ENCODE results near the gene TDRD1. TPM values are rescaled to one million over a fixed set of nuclear protein-coding genes. Genes with fewer than 3 reads are reported as not detected.

The TDRD1 gene
- total and polyA plus RNA-seq, 2 donors = 0.07 to 0.52 TPM

DNA sequence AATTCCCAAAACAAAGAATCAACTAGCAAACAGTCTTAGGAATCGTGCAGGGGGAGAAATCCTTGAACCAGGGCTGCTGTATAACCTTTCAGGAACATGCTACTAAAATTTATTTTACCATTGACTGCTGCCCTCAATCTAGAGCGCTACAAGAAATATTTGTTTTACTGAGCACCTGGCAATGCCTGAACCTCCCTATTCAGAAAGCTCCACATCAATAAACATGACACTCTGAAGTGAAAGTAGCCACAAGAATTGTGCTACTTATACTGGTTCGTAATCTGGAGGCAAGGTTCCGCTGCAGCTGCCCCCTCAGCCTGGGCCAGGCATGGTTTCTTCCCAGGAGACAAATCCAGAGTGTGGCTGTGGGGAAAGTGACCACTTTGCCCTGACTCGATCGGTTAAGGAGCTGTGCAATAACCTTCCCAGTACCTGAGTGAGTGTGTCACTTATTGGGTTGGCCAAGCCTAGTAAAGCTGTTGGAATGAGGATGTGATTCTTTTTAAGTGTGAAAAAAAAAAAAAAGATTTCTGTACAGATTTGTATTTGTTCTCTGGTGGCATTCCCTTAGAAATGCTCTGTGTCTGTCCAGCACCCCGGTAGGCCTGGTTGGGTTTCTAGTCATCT lies 67.6 kb downstream of the TDRD1 start:
- 88% methylated on average over 7 of the region's 7 CpGs for WGBS
- Histone ChIP-seq H3K4me1 (ENCODE audit: control insufficient read depth in 2 of 2, insufficient read depth in 2 of 2, low read length in 2 of 2) (peaks cover 0 to 8% of the 10 kb centered on the region in 2 donors), H3K9me3 (ENCODE audit: control insufficient read depth in 2 of 2, insufficient read depth in 1 of 2, low read length in 1 of 2) (no peaks in the 10 kb centered on the region), H3K4me3 (ENCODE audit: low read length in 2 of 2) (no peak overlapping the region), H3K36me3 (ENCODE audit: control insufficient read depth in 2 of 2, insufficient read depth in 2 of 2, low read length in 1 of 2) (no peaks in the 10 kb centered on the region), H3K27ac (ENCODE audit: low read depth in 1 of 2, low read length in 1 of 2) (no peak overlapping the region), H3K27me3 (ENCODE audit: control insufficient read depth in 2 of 2, insufficient read depth in 1 of 2, low read length in 1 of 2) (peaks cover 3 to 25% of the 10 kb centered on the region in 2 donors)
- no peak for DNase-seq (ENCODE audit: low read depth in 6 of 9, low spot score in 9 of 9)

DNA sequence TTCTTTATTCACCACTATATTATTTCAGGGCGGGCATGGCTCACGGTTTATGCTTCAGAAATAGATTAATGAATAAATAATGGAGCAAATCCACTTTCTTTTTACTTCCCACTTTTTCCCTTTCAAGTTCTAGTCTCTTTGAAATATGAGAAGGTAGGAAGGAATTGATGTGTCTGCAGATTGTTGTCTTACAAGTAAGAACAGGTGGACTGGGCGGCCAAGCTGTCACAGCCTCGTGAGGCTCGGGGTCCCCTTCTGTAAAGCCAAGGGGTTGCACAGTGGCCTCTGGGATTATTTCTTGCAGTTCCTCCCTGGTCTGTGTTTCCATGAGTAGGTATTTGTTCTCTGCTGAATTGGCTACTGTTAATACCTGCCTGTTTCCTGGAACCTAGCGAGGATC lies 71.1 kb downstream of the TDRD1 start:
- 88% methylated on average over 6 of the region's 6 CpGs for WGBS
- no peak for DNase-seq (ENCODE audit: low read depth in 6 of 9, low spot score in 9 of 9)

DNA sequence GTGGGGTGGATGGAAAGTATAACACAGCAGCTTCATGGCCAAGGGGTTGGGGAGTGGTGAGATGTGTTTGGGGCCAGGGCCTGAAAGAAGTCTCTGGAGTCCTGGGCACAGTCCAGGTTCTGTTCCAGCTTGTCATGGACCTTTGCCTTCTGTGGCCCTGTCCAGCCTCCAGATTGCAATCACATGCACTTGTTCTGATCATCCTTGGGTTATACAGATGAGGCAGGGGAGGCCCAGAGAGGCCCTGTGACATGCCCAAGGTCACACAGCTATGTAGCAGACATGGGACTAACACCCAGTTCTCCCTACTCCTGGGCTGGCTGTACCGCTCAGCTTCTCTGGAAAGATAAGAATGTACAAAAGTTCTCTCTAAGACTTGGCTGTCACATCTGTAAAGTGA lies 71.6 kb downstream of the TDRD1 start:
- Histone ChIP-seq H3K4me3 (ENCODE audit: low read length in 2 of 2) (no peak overlapping the region), H3K4me1 (ENCODE audit: control insufficient read depth in 2 of 2, insufficient read depth in 2 of 2, low read length in 2 of 2) (peaks cover 0 to 11% of the 10 kb centered on the region in 2 donors), H3K27me3 (ENCODE audit: control insufficient read depth in 2 of 2, insufficient read depth in 1 of 2, low read length in 1 of 2) (no peaks in the 10 kb centered on the region), H3K27ac (ENCODE audit: low read depth in 1 of 2, low read length in 1 of 2) (peak overlapping the region in 1 of 2 donors; percentile 69), H3K36me3 (ENCODE audit: control insufficient read depth in 2 of 2, insufficient read depth in 2 of 2, low read length in 1 of 2) (no peaks in the 10 kb centered on the region), H3K9me3 (ENCODE audit: control insufficient read depth in 2 of 2, insufficient read depth in 1 of 2, low read length in 1 of 2) (no peaks in the 10 kb centered on the region)
- WGBS = 100% methylated on average over 1 of the region's 1 CpG
- DNase-seq (ENCODE audit: low read depth in 6 of 9, low spot score in 9 of 9) = no peak

More for the DNA sequence above, 71.1 kb downstream of the TDRD1 start:
- Histone ChIP-seq H3K36me3 (ENCODE audit: control insufficient read depth in 2 of 2, insufficient read depth in 2 of 2, low read length in 1 of 2) (no peaks in the 10 kb centered on the region), H3K27ac (ENCODE audit: low read depth in 1 of 2, low read length in 1 of 2) (peak overlapping the region in 1 of 2 donors; percentile 69), H3K4me1 (ENCODE audit: control insufficient read depth in 2 of 2, insufficient read depth in 2 of 2, low read length in 2 of 2) (peaks cover 0 to 11% of the 10 kb centered on the region in 2 donors), H3K4me3 (ENCODE audit: low read length in 2 of 2) (no peak overlapping the region), H3K9me3 (ENCODE audit: control insufficient read depth in 2 of 2, insufficient read depth in 1 of 2, low read length in 1 of 2) (no peaks in the 10 kb centered on the region), H3K27me3 (ENCODE audit: control insufficient read depth in 2 of 2, insufficient read depth in 1 of 2, low read length in 1 of 2) (no peaks in the 10 kb centered on the region)

DNA sequence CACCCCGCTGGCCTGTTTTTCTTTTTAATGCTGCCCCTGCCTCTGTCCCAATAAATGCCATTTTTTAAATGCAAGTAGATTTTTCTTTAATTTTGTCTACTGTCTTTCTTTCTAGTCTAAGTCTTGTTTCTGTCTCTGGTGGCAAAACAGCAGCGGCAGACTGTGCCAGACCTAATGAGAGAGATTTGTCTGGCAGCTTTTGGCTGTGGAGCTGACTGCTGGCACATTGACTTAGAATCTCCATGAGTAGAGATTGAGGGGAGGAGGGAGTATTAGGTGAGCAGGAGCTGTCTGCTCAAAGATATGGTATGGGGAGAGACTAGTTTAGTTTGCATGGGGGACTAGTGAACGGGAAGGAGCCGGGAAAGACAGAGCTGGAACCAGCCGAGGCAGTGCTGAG lies 72.9 kb downstream of the TDRD1 start:
- WGBS = 96% methylated on average over 5 of the region's 5 CpGs
- Histone ChIP-seq H3K27ac (ENCODE audit: low read depth in 1 of 2, low read length in 1 of 2) (no peak overlapping the region), H3K27me3 (ENCODE audit: control insufficient read depth in 2 of 2, insufficient read depth in 1 of 2, low read length in 1 of 2) (no peaks in the 10 kb centered on the region), H3K4me1 (ENCODE audit: control insufficient read depth in 2 of 2, insufficient read depth in 2 of 2, low read length in 2 of 2) (peaks cover 0 to 10% of the 10 kb centered on the region in 2 donors), H3K9me3 (ENCODE audit: control insufficient read depth in 2 of 2, insufficient read depth in 1 of 2, low read length in 1 of 2) (no peaks in the 10 kb centered on the region), H3K4me3 (ENCODE audit: low read length in 2 of 2) (no peak overlapping the region), H3K36me3 (ENCODE audit: control insufficient read depth in 2 of 2, insufficient read depth in 2 of 2, low read length in 1 of 2) (no peaks in the 10 kb centered on the region)
- DNase-seq (ENCODE audit: low read depth in 6 of 9, low spot score in 9 of 9) = no peak

DNA sequence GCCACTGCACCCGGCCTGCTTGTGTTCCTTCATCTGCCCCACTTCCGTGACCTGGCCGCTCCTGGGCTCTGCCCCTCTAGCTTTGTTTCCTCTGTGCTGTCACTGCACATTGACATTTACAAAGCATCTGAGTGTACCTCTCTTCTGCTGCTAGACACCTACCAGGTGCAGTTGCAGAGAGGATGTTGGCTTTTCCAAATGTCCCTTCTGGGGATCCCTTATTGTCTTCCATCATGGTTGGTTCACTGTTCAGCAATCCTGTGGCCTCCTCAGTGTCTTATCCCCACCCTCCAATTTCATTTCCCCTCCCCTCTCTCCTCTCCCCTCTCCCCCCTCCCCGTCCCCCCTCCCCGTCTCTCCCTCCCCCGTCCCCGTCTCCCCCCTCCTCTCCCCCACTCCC lies 73.7 kb downstream of the TDRD1 start:
- Histone ChIP-seq H3K27me3 (ENCODE audit: control insufficient read depth in 2 of 2, insufficient read depth in 1 of 2, low read length in 1 of 2) (no peaks in the 10 kb centered on the region), H3K9me3 (ENCODE audit: control insufficient read depth in 2 of 2, insufficient read depth in 1 of 2, low read length in 1 of 2) (no peaks in the 10 kb centered on the region), H3K4me3 (ENCODE audit: low read length in 2 of 2) (no peak overlapping the region), H3K36me3 (ENCODE audit: control insufficient read depth in 2 of 2, insufficient read depth in 2 of 2, low read length in 1 of 2) (no peaks in the 10 kb centered on the region), H3K4me1 (ENCODE audit: control insufficient read depth in 2 of 2, insufficient read depth in 2 of 2, low read length in 2 of 2) (peaks cover 2 to 17% of the 10 kb centered on the region in 2 donors), H3K27ac (ENCODE audit: low read depth in 1 of 2, low read length in 1 of 2) (no peak overlapping the region)
- WGBS = 71% methylated on average over 4 of the region's 7 CpGs
- DNase-seq (ENCODE audit: low read depth in 6 of 9, low spot score in 9 of 9) = no peak

DNA sequence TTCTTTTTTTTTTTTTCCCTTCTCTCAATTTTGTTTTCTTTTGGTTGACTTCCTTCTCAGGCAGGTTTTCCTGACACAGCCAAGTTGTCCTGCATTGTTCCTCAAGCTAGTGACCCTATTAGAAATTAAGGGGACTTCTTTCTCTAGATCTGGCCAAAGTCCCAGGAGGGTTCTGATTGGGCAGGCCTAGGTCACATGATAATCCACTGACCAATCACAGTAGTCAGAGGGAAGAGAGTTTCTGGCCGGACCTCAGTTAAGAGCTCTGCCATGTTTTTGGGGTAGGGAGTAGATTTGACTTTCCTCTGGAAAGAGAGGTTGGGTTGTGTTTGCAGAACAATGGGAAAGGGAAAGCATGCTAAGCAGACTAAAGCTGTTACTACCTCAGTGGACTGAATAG lies 76.1 kb downstream of the TDRD1 start:
- Histone ChIP-seq H3K4me1 (ENCODE audit: control insufficient read depth in 2 of 2, insufficient read depth in 2 of 2, low read length in 2 of 2) (peaks cover 13 to 30% of the 10 kb centered on the region in 2 donors), H3K4me3 (ENCODE audit: low read length in 2 of 2) (no peak overlapping the region), H3K27ac (ENCODE audit: low read depth in 1 of 2, low read length in 1 of 2) (no peak overlapping the region), H3K9me3 (ENCODE audit: control insufficient read depth in 2 of 2, insufficient read depth in 1 of 2, low read length in 1 of 2) (no peaks in the 10 kb centered on the region), H3K27me3 (ENCODE audit: control insufficient read depth in 2 of 2, insufficient read depth in 1 of 2, low read length in 1 of 2) (no peaks in the 10 kb centered on the region), H3K36me3 (ENCODE audit: control insufficient read depth in 2 of 2, insufficient read depth in 2 of 2, low read length in 1 of 2) (no peaks in the 10 kb centered on the region)
- WGBS = 95% methylated on average over 1 of the region's 1 CpG
- no peak for DNase-seq (ENCODE audit: low read depth in 6 of 9, low spot score in 9 of 9)

DNA sequence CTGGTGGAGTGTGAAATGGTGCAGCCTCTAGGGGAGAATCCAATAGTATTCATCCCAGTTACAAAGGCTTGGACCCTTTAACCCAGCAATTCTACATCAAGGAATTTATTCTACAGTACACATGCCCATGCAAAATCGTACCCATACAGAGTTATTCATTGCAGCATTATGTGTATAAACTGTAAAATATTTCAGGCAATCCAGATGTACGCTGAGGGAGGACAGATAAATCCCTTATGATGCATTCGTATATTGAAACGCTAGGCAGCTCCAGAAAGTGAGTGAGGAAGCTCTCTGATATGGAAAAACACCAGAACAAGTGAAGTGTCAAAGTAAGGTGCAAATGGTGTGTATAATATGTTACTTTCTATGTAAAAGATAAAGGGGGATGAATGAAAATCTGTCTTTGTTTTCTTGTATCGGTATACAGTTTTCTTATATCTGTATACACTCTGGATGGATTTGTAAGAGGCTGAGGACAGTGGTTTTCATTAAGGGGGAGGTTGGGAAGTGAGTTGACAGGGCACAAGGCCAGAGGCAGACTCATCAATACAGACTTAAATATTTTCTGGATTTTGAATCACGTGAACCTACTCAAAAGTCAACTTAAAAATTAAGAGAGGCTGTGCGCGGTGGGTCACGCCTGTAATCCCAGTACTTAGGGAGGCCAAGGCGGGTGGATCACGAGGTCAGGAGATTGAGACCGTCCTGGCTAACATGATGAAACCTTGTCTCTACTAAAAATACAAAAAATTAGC lies 77.0 kb downstream of the TDRD1 start:
- Histone ChIP-seq H3K27ac (ENCODE audit: low read depth in 1 of 2, low read length in 1 of 2) (no peak overlapping the region), H3K27me3 (ENCODE audit: control insufficient read depth in 2 of 2, insufficient read depth in 1 of 2, low read length in 1 of 2) (no peaks in the 10 kb centered on the region), H3K4me3 (ENCODE audit: low read length in 2 of 2) (no peak overlapping the region), H3K4me1 (ENCODE audit: control insufficient read depth in 2 of 2, insufficient read depth in 2 of 2, low read length in 2 of 2) (peaks cover 13 to 34% of the 10 kb centered on the region in 2 donors), H3K36me3 (ENCODE audit: control insufficient read depth in 2 of 2, insufficient read depth in 2 of 2, low read length in 1 of 2) (no peaks in the 10 kb centered on the region), H3K9me3 (ENCODE audit: control insufficient read depth in 2 of 2, insufficient read depth in 1 of 2, low read length in 1 of 2) (no peaks in the 10 kb centered on the region)
- 93% methylated on average over 12 of the region's 12 CpGs for WGBS
- no peak for DNase-seq (ENCODE audit: low read depth in 6 of 9, low spot score in 9 of 9)

DNA sequence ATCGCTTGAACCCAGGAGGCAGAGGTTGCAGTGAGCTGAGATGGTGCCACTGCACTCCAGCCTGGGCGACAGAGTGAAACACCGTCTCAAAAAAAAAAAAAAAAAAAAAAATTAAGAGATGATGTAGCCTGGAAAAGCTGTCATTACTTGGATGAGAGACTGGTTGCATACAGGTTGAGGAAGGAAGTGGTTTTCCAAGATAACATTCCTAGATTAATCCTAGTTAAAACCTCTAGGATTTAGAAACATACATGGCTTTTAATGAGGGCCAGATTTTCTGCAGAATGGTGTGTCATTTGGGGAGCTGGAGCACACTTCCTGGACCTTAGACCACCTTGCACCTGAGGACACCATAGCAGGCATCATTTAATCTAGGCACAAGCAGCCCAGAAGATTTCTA lies 77.7 kb downstream of the TDRD1 start:
- Histone ChIP-seq H3K4me1 (ENCODE audit: control insufficient read depth in 2 of 2, insufficient read depth in 2 of 2, low read length in 2 of 2) (peaks cover 13 to 35% of the 10 kb centered on the region in 2 donors), H3K4me3 (ENCODE audit: low read length in 2 of 2) (no peak overlapping the region), H3K27ac (ENCODE audit: low read depth in 1 of 2, low read length in 1 of 2) (no peak overlapping the region), H3K9me3 (ENCODE audit: control insufficient read depth in 2 of 2, insufficient read depth in 1 of 2, low read length in 1 of 2) (no peaks in the 10 kb centered on the region), H3K36me3 (ENCODE audit: control insufficient read depth in 2 of 2, insufficient read depth in 2 of 2, low read length in 1 of 2) (no peaks in the 10 kb centered on the region), H3K27me3 (ENCODE audit: control insufficient read depth in 2 of 2, insufficient read depth in 1 of 2, low read length in 1 of 2) (no peaks in the 10 kb centered on the region)
- no peak for DNase-seq (ENCODE audit: low read depth in 6 of 9, low spot score in 9 of 9)
- WGBS = 91% methylated on average over 3 of the region's 3 CpGs

DNA sequence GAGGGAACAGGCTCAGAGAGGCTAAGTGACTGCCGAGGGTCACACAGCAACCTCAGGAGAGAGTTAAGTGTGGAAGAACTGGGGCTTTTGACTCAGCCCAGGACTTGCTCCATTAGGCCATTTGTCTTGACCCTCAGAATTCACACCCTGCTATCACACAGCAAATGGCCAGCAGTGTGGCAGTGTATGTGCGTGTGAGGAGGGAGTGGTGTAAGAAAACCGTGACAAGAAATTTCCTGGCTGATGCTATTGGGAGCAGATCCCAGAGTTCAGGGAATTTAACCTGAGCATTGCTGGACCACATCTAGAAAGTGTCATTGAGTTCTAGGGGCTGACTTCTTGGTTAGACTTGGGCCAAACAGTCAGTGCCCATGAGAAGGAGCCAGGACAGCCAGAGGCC lies 78.3 kb downstream of the TDRD1 start:
- DNase-seq (ENCODE audit: low read depth in 6 of 9, low spot score in 9 of 9) = no peak
- 93% methylated on average over 3 of the region's 3 CpGs for WGBS
- H3K4me3 ChIP-seq (ENCODE audit: low read length in 2 of 2) = no peak overlapping the region
- peaks cover 13 to 35% of the 10 kb centered on the region in 2 donors for H3K4me1 ChIP-seq (ENCODE audit: control insufficient read depth in 2 of 2, insufficient read depth in 2 of 2, low read length in 2 of 2)
- peak overlapping the region in 1 of 2 donors; percentile 38 for H3K27ac ChIP-seq (ENCODE audit: low read depth in 1 of 2, low read length in 1 of 2)
- no peaks in the 10 kb centered on the region for H3K27me3 ChIP-seq (ENCODE audit: control insufficient read depth in 2 of 2, insufficient read depth in 1 of 2, low read length in 1 of 2)
- H3K9me3 ChIP-seq (ENCODE audit: control insufficient read depth in 2 of 2, insufficient read depth in 1 of 2, low read length in 1 of 2) = no peaks in the 10 kb centered on the region
- no peaks in the 10 kb centered on the region for H3K36me3 ChIP-seq (ENCODE audit: control insufficient read depth in 2 of 2, insufficient read depth in 2 of 2, low read length in 1 of 2)

Measured in thymus (tissue), 11 donors.